HG02571 (cell line): Measurements from ENCODE around the gene UBE2M.
"Not testable (repeated sequence)": the region's sequence is repeated elsewhere in the genome, so short reads cannot be mapped to it uniquely, and the experiment has no call there.

Source experiments
- ATAC-seq: cut with Tn5 transposase; IDR thresholded peaks from one replicate; pipeline ENCODE4 v1.9.1; 2021; ENCODE audit warnings: mild to moderate bottlenecking, moderate library complexity; ENCODE audit not compliant: unreplicated experiment

The UBE2M gene

DNA sequence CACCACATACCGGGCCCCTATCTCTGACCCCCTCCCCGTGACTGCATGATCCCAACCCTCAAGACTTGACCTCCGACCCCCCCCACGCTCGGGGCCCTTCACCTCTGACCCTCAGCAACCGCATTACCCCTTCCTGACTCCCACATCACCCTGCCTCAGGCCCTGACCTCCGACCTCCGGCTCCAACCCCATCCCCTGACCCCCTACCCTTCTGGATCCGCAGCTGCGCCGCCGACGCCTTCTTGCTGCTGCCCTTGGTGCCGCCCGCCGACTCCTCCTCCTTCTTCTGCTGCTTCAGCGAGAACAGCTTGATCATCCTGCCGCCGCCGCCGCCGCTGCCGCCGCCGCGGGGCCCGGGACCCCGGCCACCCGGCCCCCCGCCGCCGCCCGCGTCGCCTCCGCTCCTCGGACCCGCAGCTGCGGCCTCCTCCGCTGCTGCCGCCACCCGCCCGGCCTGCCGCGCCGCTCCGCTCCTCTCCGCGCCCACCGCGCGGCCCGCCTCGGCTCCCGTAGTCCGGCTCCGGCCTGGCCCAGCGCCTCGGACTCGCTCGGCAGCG lies at the start of gene UBE2M:
Gene UBE2M (minus strand): TSS at position 546 of the 557 bp plus-strand sequence. CDS start 230 bp downstream, at position 316.
- no peak for ATAC-seq

DNA sequence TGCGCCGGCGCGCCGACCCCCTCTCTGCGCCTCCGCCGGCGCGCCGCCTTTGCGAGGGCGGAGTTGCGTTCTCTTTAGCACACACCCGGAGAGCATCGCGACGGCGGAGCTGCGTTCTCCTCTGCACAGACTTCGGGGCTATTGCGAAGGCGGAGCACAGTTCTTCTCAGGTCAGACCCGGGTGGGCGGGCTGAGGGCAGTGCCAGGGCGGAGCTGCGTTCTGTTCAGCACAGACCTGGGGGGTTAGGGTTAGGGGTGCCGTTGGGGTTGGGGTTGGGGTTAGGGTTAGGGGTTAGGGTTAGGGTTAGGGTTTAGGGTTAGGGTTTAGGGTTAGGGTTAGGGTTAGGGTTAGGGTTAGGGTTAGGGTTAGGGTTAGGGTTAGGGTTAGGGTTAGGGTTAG lies 48.8 kb upstream of the UBE2M start:
- not testable (repeated sequence) for ATAC-seq

DNA sequence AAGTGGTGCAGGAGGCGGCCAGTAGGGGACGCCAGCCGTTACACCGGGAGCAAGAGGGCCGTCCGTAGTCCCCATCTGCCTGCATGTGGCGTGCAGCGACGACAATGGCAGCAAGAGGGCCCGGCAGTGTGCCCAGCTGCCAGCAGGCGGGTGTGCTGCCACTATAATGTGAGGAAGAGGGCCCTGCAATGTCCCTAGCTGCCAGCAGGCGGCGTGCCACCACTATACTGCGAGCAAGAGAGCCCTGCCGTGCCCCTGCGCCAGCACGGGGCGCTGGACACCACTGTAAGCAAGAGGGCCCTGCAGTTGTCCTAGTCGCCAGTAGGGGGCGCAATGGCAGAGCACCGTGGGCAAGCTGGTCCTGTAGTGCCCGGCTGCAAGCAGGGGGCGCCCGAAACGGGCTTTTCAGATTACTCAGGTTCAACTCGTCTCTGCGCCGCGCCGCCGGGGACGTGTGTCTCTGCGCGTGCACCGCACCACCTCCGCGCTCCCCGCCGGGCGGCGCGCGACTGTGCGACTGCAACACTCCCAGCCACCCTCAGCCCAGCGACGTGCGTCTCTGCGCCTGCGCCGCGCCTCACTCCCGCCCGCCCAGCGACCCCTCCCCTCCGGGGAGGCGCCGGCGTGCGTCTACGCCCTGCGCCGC lies 48.0 kb upstream of the UBE2M start:
- ATAC-seq, result not testable (repeated sequence)

GRCh38 chr19:58586133-58586765 lies 27.8 kb upstream of the UBE2M start:
- ATAC-seq, result no peak

- ATAC-seq, result no peak
These were observed 27.2 kb upstream of the UBE2M start for GRCh38 chr19:58585442-58586132.

DNA sequence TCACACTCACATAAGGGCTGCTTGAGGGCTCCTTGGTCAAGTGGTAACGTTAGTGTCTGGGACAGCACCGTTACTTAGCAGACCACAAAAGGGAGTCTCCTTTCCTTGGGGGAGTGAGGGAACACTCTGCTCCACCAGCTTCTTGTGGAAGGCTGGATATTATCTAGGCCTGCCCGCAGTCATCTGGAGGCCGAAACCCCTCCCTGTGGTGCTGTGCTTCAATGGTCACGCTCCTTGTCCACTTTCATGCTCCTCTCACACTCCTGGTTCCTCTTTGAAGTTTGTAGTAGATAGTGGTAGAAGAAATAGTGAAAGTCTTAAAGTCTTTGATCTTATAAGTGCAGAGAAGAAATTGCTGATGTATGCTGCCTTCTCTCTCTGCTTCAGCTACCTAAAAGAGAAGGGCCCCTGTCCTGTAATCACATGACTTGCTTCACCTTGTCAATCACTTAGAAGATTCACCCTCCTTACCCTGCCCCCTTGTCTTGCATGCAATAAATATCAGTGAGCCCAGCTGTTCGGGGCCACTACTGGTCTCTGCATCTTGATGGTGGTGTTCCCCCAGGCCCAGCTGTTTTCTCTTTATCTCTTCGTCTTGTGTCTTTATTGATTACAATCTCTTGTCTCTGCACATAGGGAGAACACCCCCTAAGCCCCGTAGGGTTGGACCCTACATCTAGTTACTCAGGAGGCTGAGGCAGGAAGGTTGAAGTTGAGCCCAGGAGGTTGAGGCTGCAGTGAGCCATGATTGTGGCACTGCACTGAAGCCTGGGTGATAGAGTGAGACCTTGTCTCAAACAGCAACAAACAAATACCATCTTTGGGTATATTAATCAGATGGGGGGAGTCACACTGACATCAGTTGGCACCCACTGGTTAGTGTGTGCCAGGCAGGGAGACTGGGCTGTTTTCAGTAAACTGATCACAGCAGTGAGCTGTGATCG lies 26.4 kb upstream of the UBE2M start:
- ATAC-seq, result no peak

- no peak for ATAC-seq
These were observed 24.6 kb upstream of the UBE2M start for GRCh38 chr19:58582985-58583384.

DNA sequence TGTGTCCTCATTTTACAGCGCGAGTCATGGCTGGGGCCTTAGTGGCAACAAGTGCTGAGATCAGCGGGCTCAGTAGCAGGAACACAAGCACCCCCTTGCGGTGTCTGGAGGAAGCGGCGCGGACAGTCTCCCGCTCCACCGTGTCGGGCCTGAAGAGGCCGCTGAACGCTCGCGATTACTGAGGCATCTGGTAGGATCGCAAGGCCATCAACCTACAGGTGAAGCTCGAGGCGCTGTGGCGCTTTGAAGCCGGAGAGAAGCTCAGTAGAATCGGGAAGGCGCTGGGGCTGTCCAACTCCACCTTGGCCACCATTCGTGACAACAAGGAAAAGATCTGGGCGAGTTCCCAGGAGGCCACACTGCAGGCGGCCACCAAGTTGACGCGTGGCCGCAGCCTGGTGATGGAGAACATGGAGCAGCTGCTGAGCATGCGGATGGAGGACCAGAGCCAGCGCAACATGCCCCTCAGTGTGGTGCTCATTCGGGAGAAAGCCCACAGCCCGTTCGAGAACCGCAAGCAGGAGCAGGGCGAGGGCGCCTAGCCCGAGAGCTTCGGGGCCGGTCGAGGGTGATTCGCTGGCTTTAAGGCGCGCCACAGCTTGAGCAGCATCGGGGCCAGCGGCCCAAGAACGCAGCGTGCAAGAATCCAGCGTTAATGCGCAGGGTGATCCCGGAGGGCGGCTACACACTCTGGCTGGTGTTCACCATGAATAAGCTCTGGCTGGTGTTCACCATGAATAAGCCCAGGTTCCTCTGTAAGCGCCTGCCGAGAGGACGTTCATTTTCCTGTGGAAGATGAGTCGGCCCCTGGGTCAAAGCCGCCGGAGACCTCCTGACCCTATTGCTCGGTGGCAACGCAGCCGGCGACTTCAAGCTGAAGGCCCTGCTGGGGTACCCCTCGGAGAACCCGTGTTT lies 23.1 kb upstream of the UBE2M start:
- ATAC-seq, result no peak

GRCh38 chr19:58579473-58580142 lies 21.2 kb upstream of the UBE2M start:
- no peak for ATAC-seq

DNA sequence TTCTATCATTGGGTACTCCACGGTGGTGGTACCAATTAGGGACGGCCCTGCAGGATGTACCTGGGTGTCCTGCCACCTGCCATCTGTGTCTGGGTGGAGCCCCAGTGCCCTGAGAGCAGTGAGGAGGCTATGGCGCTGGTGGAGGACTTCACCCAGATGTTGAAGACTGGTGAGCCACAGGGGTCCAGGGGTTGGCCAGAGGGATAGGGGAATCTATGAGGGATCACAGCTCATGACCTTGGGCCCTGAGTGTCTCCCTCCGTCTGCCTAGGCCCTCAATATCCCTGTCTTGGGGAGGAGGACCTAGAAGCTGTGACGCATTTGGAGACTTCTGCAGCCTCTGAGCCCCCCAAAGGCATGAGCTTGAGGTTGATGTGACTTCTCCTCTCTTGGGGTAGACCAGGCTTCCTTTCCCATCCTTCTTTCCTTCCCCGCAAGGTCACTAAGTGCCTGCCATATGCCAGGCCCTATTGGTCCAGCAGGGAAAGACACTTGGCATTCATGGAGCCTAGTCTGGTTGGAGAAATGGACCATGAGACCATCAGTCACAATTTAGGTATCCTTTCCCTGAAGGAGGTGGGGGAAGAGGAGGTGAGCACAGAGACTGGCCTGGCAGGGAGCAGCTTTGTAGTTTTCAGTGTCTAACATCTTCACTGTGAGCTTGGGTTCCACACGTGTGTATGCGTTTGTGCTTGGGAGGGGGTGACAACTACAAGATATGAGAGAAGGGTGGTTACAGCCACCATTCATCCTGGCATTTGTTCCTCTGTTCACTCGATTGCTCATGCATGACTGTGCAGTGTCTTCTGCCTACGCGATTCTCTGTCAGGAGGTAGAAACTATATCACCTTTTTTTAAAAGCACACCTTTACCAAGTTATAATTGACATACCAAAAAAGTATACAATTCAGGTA lies 19.9 kb upstream of the UBE2M start:
- ATAC-seq, result no peak

DNA sequence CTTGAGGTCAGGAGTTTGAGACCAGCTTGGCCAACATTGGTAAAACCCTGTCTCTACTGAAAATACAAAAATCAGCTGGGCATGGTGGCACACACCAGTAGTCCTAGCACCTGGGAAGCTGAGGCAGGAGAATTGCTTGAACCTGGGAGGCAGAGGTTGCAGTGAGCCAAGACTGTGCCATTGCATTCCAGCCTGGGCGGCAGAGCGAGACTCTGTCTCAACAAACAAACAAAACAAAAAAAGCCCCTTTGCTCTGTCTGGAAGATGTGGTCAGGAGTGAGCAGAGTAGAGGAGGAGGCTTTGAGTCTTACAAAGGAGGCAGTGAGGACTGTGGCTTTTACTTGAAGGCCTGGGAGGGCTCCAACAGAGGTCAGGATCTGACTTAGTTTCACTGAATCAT lies 19.2 kb upstream of the UBE2M start:
- ATAC-seq, result not testable (repeated sequence)

- ATAC-seq, result peak; percentile 40
These were observed 17.0 kb upstream of the UBE2M start for GRCh38 chr19:58575183-58576041.

DNA sequence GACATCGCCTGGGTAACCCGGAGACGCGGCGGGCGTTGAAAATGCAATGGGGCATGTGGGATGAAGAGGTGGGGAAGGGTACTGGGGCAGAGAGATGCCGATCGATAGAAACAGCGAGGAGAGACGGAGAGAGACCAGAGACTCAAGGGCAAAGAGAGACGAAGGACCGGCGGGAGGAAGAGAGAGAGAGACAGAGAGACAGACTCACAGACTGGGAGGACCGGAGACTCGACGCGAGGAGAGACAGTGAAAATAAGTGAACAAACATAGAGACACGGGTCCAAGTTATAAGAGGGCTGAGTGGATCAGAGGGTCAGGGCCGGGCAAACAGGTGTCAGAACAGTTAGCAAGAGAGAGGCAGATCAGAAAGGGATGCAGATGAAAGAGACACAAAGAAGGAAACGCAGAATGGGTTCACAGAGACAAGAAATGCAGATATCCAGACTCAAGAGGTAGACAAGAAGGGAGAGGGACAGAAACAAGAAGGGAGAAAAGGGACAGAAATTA lies 15.3 kb upstream of the UBE2M start:
- no peak for ATAC-seq

DNA sequence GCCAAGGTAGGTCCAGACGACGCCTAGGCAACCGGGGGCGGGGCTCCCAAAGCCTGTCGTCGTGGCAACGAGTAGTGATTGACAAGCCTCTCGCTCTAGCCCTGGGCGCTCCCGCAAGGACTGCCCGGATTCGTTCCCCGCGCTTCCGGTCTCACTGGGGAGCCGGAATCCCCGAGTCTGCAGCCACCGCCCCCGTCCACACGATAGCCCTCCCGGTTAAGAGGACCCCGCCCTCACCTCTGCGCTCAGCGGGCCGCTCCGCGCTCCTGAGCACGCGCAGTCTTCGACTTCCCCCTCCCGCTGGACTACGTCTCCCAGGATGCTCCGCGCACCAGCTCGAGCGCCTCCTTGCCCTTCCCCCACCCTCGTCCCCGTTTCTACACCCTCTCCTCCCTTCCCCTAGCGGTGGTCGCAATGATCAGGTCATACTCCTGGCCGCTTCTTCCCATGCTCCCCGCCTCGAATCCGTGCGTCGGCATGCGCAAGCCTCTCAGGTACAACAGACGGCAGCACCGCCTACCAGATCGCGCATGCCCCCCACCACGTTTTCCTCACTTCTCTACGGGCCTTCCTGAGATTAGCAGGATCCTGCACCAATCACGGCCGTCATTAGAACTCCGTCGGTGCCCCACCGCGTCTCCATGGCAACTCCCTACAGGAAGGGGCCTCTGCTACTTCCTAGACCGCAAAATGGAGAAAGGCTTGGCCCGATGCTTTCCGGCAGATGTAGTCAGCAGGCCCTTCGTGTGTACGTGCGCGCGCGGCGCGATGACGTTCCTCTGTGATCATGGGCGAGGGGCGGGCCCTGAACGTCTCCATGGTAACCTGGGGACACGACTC lies 14.6 kb upstream of the UBE2M start, which contains the start of gene MZF1:
Gene MZF1 (minus strand): TSS at position 518 of the 840 bp plus-strand sequence. CDS start 1,946 bp downstream, outside the sequence.
- ATAC-seq, result peak; percentile 48

- no peak for ATAC-seq
These were observed 13.8 kb upstream of the UBE2M start for GRCh38 chr19:58572026-58572817.
